IMR-90 (cell line): Measurements from ENCODE around the gene SF3B2. TPM values are rescaled to one million over a fixed set of nuclear protein-coding genes. Genes with fewer than 3 reads are reported as not detected.

ENCODE experiments used
- ATAC-seq: fragments of 200-7000 bp; cut with Tn5 transposase; 2 replicates; pipeline ENCODE4 v1.9.1; 2020; ENCODE audit warnings: low read depth, mild to moderate bottlenecking, moderate library complexity
- BruUV-seq: library from RNA; stranded (reverse); fragments of 400-500 nt; replicated peaks from 2 replicates; lab custom pipeline; 2021; lab: Mats Ljungman, UMichigan
- CTCF ChIA-PET: fragments of 300-600 bp; formaldehyde crosslinking; extraction: SDS; loops from one replicate; lab custom pipeline; 2021; ENCODE audit warnings: antibody characterized with exemption; lab: Yijun Ruan, JAX
- POLR2A ChIA-PET: fragments of 300-600 bp; sonication (Branson Sonifier 250); formaldehyde crosslinking; loops from one replicate; lab custom pipeline; 2022; ENCODE audit warnings: antibody characterized with exemption; ENCODE audit not compliant: unreplicated experiment; lab: Charles Lee
- DNase-seq: peaks from one replicate; pipeline ENCODE4 v3.0.0; 2013
- H2AFZ ChIP-seq: replicated peaks from 2 replicates; pipeline ENCODE3; 2013; ENCODE audit warnings: low read length, mild to moderate bottlenecking; ENCODE audit not compliant: poor library complexity
- H2AK5ac ChIP-seq: 2 replicates; pipeline ENCODE4 v1.6.1; 2013; ENCODE audit warnings: low read depth, low read length, inconsistent platforms
- H2AK9ac ChIP-seq: replicated peaks from 2 replicates; pipeline ENCODE3; 2013; ENCODE audit warnings: mild to moderate bottlenecking, low read depth, low read length, moderate library complexity; ENCODE audit not compliant: poor library complexity
- H2BK120ac ChIP-seq: 2 replicates; pipeline ENCODE4 v1.6.1; 2013; ENCODE audit warnings: low read depth, low read length, inconsistent platforms
- H2BK15ac ChIP-seq: 3 replicates; pipeline ENCODE4 v1.6.1; 2013; ENCODE audit warnings: low read depth, low read length, inconsistent platforms
- H2BK20ac ChIP-seq: 2 replicates; pipeline ENCODE4 v1.6.1; 2013; ENCODE audit warnings: low read depth, mild to moderate bottlenecking, inconsistent platforms, low read length, moderate library complexity
- H2BK5ac ChIP-seq: 2 replicates; pipeline ENCODE4 v1.6.1; 2013; ENCODE audit warnings: mild to moderate bottlenecking, low read depth, low read length, inconsistent platforms; ENCODE audit not compliant: poor library complexity, severe bottlenecking
- H3K14ac ChIP-seq: replicated peaks from 2 replicates; pipeline ENCODE4 v1.6.1; 2013; ENCODE audit warnings: low read depth, low read length, inconsistent platforms
- H3K18ac ChIP-seq: 2 replicates; pipeline ENCODE4 v1.6.1; 2013; ENCODE audit warnings: low read depth, low read length, control low read depth
- H3K23ac ChIP-seq: 2 replicates; pipeline ENCODE4 v1.6.1; 2013; ENCODE audit warnings: low read depth, low read length, inconsistent platforms
- H3K27ac ChIP-seq: 2 replicates; pipeline ENCODE4 v1.5.1; 2013; ENCODE audit warnings: mild to moderate bottlenecking, control low read depth, low read length; ENCODE audit not compliant: insufficient read depth
- H3K27me3 ChIP-seq: 2 replicates; pipeline ENCODE4 v1.6.1; 2013; ENCODE audit warnings: low read length; ENCODE audit not compliant: control insufficient read depth, insufficient read depth
- H3K36me3 ChIP-seq: 2 replicates; pipeline ENCODE4 v1.6.1; 2013; ENCODE audit warnings: low read length, mixed read lengths; ENCODE audit not compliant: control insufficient read depth, insufficient read depth
- H3K4ac ChIP-seq: 2 replicates; pipeline ENCODE4 v1.6.1; 2013; ENCODE audit warnings: low read depth, low read length, inconsistent platforms
- H3K4me1 ChIP-seq: 2 replicates; pipeline ENCODE4 v1.6.1; 2013; ENCODE audit warnings: low read length, mixed read lengths; ENCODE audit not compliant: control insufficient read depth, insufficient read depth
- H3K4me2 ChIP-seq: 2 replicates; pipeline ENCODE4 v1.6.1; 2013; ENCODE audit warnings: low read depth, mild to moderate bottlenecking, control low read depth, low read length, moderate library complexity
- H3K4me3 ChIP-seq: 2 replicates; pipeline ENCODE4 v1.5.1; 2013; ENCODE audit warnings: low read depth, mild to moderate bottlenecking, control low read depth, low read length, moderate library complexity; ENCODE audit not compliant: insufficient read depth
- H3K56ac ChIP-seq: 2 replicates; pipeline ENCODE4 v1.6.1; 2013; ENCODE audit warnings: low read length, inconsistent platforms; ENCODE audit not compliant: insufficient read depth; ENCODE audit errors: extremely low read depth
- H3K79me1 ChIP-seq, 2 experiments: 2 replicates each; pipeline ENCODE4 v1.6.1; 2013; ENCODE audit warnings: low read length in 2 of 2, inconsistent platforms in 1 of 2, low read depth in 1 of 2
- H3K9ac ChIP-seq: 2 replicates; pipeline ENCODE4 v1.6.1; 2013; ENCODE audit warnings: low read depth, low read length, control low read depth
- H3K9me1 ChIP-seq: 2 replicates; pipeline ENCODE4 v1.6.1; 2013; ENCODE audit warnings: low read length, inconsistent platforms; ENCODE audit not compliant: insufficient read depth
- H3K9me3 ChIP-seq: 2 replicates; pipeline ENCODE4 v1.6.1; 2013; ENCODE audit warnings: low read length; ENCODE audit not compliant: control insufficient read depth, insufficient read depth
- H4K20me1 ChIP-seq: 2 replicates; pipeline ENCODE4 v1.6.1; 2013; ENCODE audit warnings: low read length, inconsistent platforms; ENCODE audit not compliant: insufficient read depth
- H4K5ac ChIP-seq: 2 replicates; pipeline ENCODE4 v1.6.1; 2013; ENCODE audit warnings: mild to moderate bottlenecking, low read depth, low read length, control low read depth
- H4K8ac ChIP-seq, 2 experiments: 2 replicates each; pipeline ENCODE4 v1.6.1; 2013; ENCODE audit warnings: low read depth in 2 of 2, low read length in 2 of 2, control low read depth in 1 of 2, inconsistent platforms in 1 of 2
- H4K91ac ChIP-seq: 2 replicates; pipeline ENCODE4 v1.6.1; 2013; ENCODE audit warnings: low read depth, low read length, inconsistent platforms; ENCODE audit not compliant: insufficient read depth
- BHLHE40 ChIP-seq: fragments of 150-350 bp; IDR thresholded peaks from 2 replicates; pipeline ENCODE4 v1.6.1; 2016; ENCODE audit warnings: mild to moderate bottlenecking, low read depth, low read length
- CEBPB ChIP-seq: IDR thresholded peaks from 2 replicates; pipeline ENCODE4 v1.6.1; 2012; ENCODE audit warnings: low read depth, low read length, improper control_type of control experiment
- CHD1 ChIP-seq: IDR thresholded peaks from 2 replicates; pipeline ENCODE4 v1.6.1; 2012; ENCODE audit warnings: low read depth, low read length, improper control_type of control experiment
- CTCF ChIP-seq: conservative IDR thresholded peaks from 2 replicates; pipeline ENCODE4 v1.5.1; 2012; ENCODE audit warnings: mild to moderate bottlenecking, low read depth, low read length, improper control_type of control experiment
- FOS ChIP-seq: fragments of 150-350 bp; IDR thresholded peaks from 2 replicates; pipeline ENCODE4 v1.6.1; 2016; ENCODE audit warnings: low read depth, low read length
- MAFK ChIP-seq: IDR thresholded peaks from 2 replicates; pipeline ENCODE4 v1.6.1; 2012; ENCODE audit warnings: low read depth, low read length, improper control_type of control experiment
- MAZ ChIP-seq: IDR thresholded peaks from 2 replicates; pipeline ENCODE4 v1.6.1; 2012; ENCODE audit warnings: low read depth, mild to moderate bottlenecking, low read length, improper control_type of control experiment, moderate library complexity, borderline replicate concordance
- MXI1 ChIP-seq: IDR thresholded peaks from 2 replicates; pipeline ENCODE4 v1.6.1; 2012; ENCODE audit warnings: low read depth, mild to moderate bottlenecking, low read length, moderate library complexity, borderline replicate concordance
- NFE2L2 ChIP-seq: fragments of 150-350 bp; IDR thresholded peaks from 2 replicates; pipeline ENCODE4 v1.6.1; 2016; ENCODE audit warnings: low read depth, mild to moderate bottlenecking, low read length
- POLR2A ChIP-seq: IDR thresholded peaks from 2 replicates; pipeline ENCODE4 v1.6.1; 2012; ENCODE audit warnings: mild to moderate bottlenecking, low read depth, low read length
- RAD21 ChIP-seq: IDR thresholded peaks from 2 replicates; pipeline ENCODE4 v1.6.1; 2012; ENCODE audit warnings: low read length, improper control_type of control experiment
- RFX5 ChIP-seq: IDR thresholded peaks from 2 replicates; pipeline ENCODE4 v1.8.0; 2012; ENCODE audit warnings: low read depth, mild to moderate bottlenecking, low read length, moderate library complexity
- SMC3 ChIP-seq: fragments of 150-350 bp; IDR thresholded peaks from 2 replicates; pipeline ENCODE4 v1.6.1; 2016; ENCODE audit warnings: low read depth, mild to moderate bottlenecking, antibody characterized with exemption, low read length, moderate library complexity
- USF2 ChIP-seq: fragments of 150-350 bp; IDR thresholded peaks from 2 replicates; pipeline ENCODE4 v1.6.1; 2017; ENCODE audit warnings: mild to moderate bottlenecking, antibody characterized with exemption, low read length, low read depth
- WGBS, 2 experiments: methylation state at CpG; one replicate each; pipeline versions ENCODE4 v1.1.5 to v1.1.7; 2013; ENCODE audit warnings: missing lambda C conversion rate in 2 of 2; ENCODE audit not compliant: insufficient read length in 1 of 2; ENCODE audit errors: extremely low coverage in 2 of 2; 5-methylcytosine and 5-hydroxymethylcytosine counted together
- dilution Hi-C: fragments of 300-500 bp; cut with HindIII; formaldehyde crosslinking; loops from one replicate; pipeline ENCODE4 v1.14.3; 2018; ENCODE audit warnings: low sequenced_read_pairs; ENCODE audit not compliant: unreplicated experiment
- in situ Hi-C: fragments of 300-500 bp; cut with MboI; formaldehyde crosslinking; loops from 3 replicates; pipeline ENCODE4 v1.14.3; 2019; ENCODE audit warnings: low sequenced_read_pairs, inconsistent platforms, mixed read lengths
- intact Hi-C: fragments of 100-400 bp; cut with micrococcal nuclease; formaldehyde crosslinking; loops from 2 replicates; pipeline ENCODE4 v1.10.0; 2022
- polyA plus RNA-seq, 3 experiments: library from polyadenylated mRNA; depleted of rRNA; stranded (reverse); fragments of >200 nt; gene quantifications; 2 replicates each; pipeline ENCODE4 v1.2.3, GENCODE V29; 2012; ENCODE audit warnings: low replicate concordance in 1 of 3
- total RNA-seq: library from RNA; depleted of rRNA; stranded (reverse); fragments of >200 nt; gene quantifications from 2 replicates; pipeline ENCODE4 v1.2.3, GENCODE V29; 2012

SF3B2 gene
- total and polyA plus RNA-seq, 2 of the 4 experiments (the other 2 are of a cell fraction), result 120 to 122 TPM

DNA sequence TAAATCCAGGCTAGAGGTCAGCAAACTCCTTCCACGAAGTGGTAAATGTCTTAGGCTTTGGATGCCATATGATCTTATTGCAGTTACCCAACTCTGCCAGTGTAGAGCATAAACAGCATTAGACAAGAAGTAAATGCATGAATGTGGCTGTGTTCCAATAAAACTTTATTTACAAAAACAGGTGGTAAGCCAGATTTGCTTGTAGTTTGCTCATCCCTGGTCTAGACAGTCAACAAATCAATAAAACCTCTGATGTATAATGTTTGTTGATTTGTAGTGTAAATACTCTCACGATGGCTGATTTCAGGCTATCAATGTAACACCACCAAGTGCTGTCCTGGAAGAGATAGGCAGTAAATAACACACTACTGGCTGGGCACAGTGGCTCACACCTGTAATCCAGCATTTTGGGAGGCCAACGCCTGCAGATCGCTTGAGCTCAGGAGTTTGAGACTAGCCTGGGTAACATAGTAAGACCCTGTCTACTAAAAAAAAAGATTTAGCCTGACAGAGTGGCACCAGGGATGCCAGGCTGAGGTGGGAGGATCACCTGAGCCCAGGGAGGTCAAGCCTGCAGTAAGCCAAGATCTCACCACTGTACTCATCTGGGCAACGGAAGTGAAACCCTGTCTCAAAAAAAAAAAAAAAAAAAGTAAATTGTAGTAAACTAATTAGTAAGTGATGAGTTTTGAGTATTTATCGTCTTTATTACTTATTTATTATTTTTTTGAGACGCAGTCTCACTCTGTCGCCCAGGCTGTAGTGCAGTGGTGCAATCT is 19.0 kb upstream of the SF3B2 start:
- no peak overlapping the region for H3K27ac ChIP-seq
- H3K4me3 ChIP-seq, result no peak overlapping the region
- ChIA-PET CTCF (no interaction called here), POLR2A (interaction anchor here (0.7 kb wide), 1 partner anchor 22 kb away, joined by 3 read pairs; no protein-coding TSS in a partner anchor)
- H3K9me3 ChIP-seq, result peaks cover 7% of the 10 kb centered on the region; the same call in 1 of the 2 replicates
- H4K20me1 ChIP-seq, result no peaks in the 10 kb centered on the region
- no peak overlapping the region for H2BK20ac ChIP-seq
- H3K79me1 ChIP-seq, result no peaks in the 10 kb centered on the region
- no peak overlapping the region for H4K91ac ChIP-seq
- no TSS peak for BruUV-seq
- no peak overlapping the region for H3K4ac ChIP-seq
- H3K9me1 ChIP-seq, result no peaks in the 10 kb centered on the region
- no peak for TF ChIP-seq SMC3
- TF ChIP-seq CHD1, result no peak
- no peak for TF ChIP-seq MAZ
- no peak for TF ChIP-seq POLR2A
- no peak for TF ChIP-seq RFX5
- no peak for TF ChIP-seq BHLHE40
- TF ChIP-seq FOS, result no peak
- no peak for TF ChIP-seq NFE2L2
- no peak for TF ChIP-seq RAD21
- TF ChIP-seq USF2, result no peak
- no peak for TF ChIP-seq MAFK
- TF ChIP-seq CEBPB, result no peak
- no peak for TF ChIP-seq MXI1
- no peak for TF ChIP-seq CTCF
- dilution Hi-C loops, result no loop called here
- no peak overlapping the region for H4K5ac ChIP-seq
- H2BK5ac ChIP-seq, result no peak overlapping the region
- intact Hi-C loops, result no loop called here
- no peak overlapping the region for H2AK5ac ChIP-seq
- peaks cover 7% of the 10 kb centered on the region for H3K27me3 ChIP-seq
- no peak overlapping the region for H2AFZ ChIP-seq
- no peak overlapping the region for H3K4me2 ChIP-seq
- ATAC-seq (no peak), DNase-seq (no peak)
- H3K14ac ChIP-seq, result no peak overlapping the region
- H3K56ac ChIP-seq, result no peak overlapping the region
- no peak overlapping the region for H3K9ac ChIP-seq
- no peak overlapping the region for H3K23ac ChIP-seq
- no peak overlapping the region for H4K8ac ChIP-seq
- no peak overlapping the region for H2AK9ac ChIP-seq
- in situ Hi-C loops, result no loop called here
- no peak overlapping the region for H3K18ac ChIP-seq
- 86% methylated on average over 2 of the region's 8 CpGs; no CpG with 5 or more reads in 1 of the 2 experiments for WGBS, 2 experiments
- no peaks in the 10 kb centered on the region for H3K36me3 ChIP-seq
- H3K4me1 ChIP-seq, result no peaks in the 10 kb centered on the region
- no peak overlapping the region for H2BK120ac ChIP-seq
- H2BK15ac ChIP-seq, result no peak overlapping the region
